DOHH2 (cell line): ENCODE data around the gene TTF2.
A peak's percentile ranks its signal among the peaks of the same experiment; 100 is the strongest.

Experiments used
- H3F3A ChIP-seq: fragments of 200-600 bp; sonication (generic), shearing (Covaris generic); 2 replicates; pipeline ENCODE4 v1.6.0; 2016; ENCODE audit warnings: antibody characterized with exemption, mild to moderate bottlenecking; ENCODE audit not compliant: control insufficient read depth, insufficient read depth
- H3K27ac ChIP-seq: fragments of 200-600 bp; sonication (generic); 2 replicates; pipeline ENCODE4 v1.5.1; 2014; ENCODE audit warnings: low read depth, mild to moderate bottlenecking, low read length, moderate library complexity
- H3K27me3 ChIP-seq: fragments of 200-600 bp; sonication (generic); 2 replicates; pipeline ENCODE4 v1.6.1; 2014; ENCODE audit warnings: mild to moderate bottlenecking, low read length, mixed read lengths; ENCODE audit not compliant: control insufficient read depth
- H3K36me3 ChIP-seq: fragments of 200-600 bp; sonication (generic); 2 replicates; pipeline ENCODE4 v1.6.1; 2014; ENCODE audit warnings: mild to moderate bottlenecking, low read length, moderate library complexity, mixed read lengths; ENCODE audit not compliant: control insufficient read depth
- H3K4me1 ChIP-seq: fragments of 200-600 bp; sonication (generic); 2 replicates; pipeline ENCODE4 v1.6.1; 2014; ENCODE audit warnings: mild to moderate bottlenecking, low read length, mixed read lengths; ENCODE audit not compliant: control insufficient read depth
- H3K4me2 ChIP-seq: fragments of 200-600 bp; sonication (generic); 2 replicates; pipeline ENCODE4 v1.6.0; 2014; ENCODE audit warnings: mild to moderate bottlenecking, low read length, moderate library complexity
- H3K4me3 ChIP-seq: fragments of 200-600 bp; sonication (generic); 2 replicates; pipeline ENCODE4 v1.5.1; 2014; ENCODE audit warnings: mild to moderate bottlenecking, low read length, mixed read lengths
- H3K79me2 ChIP-seq: fragments of 200-600 bp; sonication (generic); 2 replicates; pipeline ENCODE4 v1.6.1; 2014; ENCODE audit warnings: mild to moderate bottlenecking, low read length, mixed read lengths; ENCODE audit not compliant: control insufficient read depth
- H3K9me2 ChIP-seq: fragments of 200-600 bp; sonication (generic); replicated peaks from 2 replicates; pipeline ENCODE4 v1.6.1; 2014; ENCODE audit warnings: mild to moderate bottlenecking, low read length, mixed read lengths; ENCODE audit not compliant: control insufficient read depth
- H3K9me3 ChIP-seq: fragments of 200-600 bp; sonication (generic); 2 replicates; pipeline ENCODE4 v1.6.1; 2014; ENCODE audit warnings: antibody characterized with exemption, low read length, mixed read lengths; ENCODE audit not compliant: control insufficient read depth, insufficient read depth
- H4K20me1 ChIP-seq: fragments of 200-600 bp; sonication (generic); 2 replicates; pipeline ENCODE4 v1.6.0; 2014; ENCODE audit warnings: low read depth, mild to moderate bottlenecking, antibody characterized with exemption, low read length, moderate library complexity; ENCODE audit not compliant: control insufficient read depth, insufficient read depth
- CTCF ChIP-seq: fragments of 200-600 bp; sonication (generic); IDR thresholded peaks from one replicate; pipeline ENCODE4 v1.5.1; 2014; ENCODE audit warnings: antibody characterized with exemption, mild to moderate bottlenecking, low read depth, low read length; ENCODE audit not compliant: poor library complexity, severe bottlenecking
- EZH2phosphoT487 ChIP-seq: fragments of 200-600 bp; sonication (generic); IDR thresholded peaks from 2 replicates; pipeline ENCODE4 v1.6.1; 2017; ENCODE audit warnings: borderline replicate concordance, mild to moderate bottlenecking, antibody characterized with exemption, low read length, moderate library complexity, mixed read lengths

Gene TTF2

GRCh38 chr1:117066367-117066766, 6.2 kb downstream of the TTF2 start:
- no peaks in the 10 kb centered on the region for H3K9me2 ChIP-seq
- no peak for TF ChIP-seq EZH2phosphoT487
- H3F3A ChIP-seq: no peaks in the 10 kb centered on the region
- no peak overlapping the region for H3K4me2 ChIP-seq
- H3K79me2 ChIP-seq: peaks cover 87% of the 10 kb centered on the region
- H3K4me3 ChIP-seq: no peak overlapping the region
- H3K27me3 ChIP-seq: no peaks in the 10 kb centered on the region
- peaks cover 3% of the 10 kb centered on the region; the same call in 1 of the 2 replicates for H4K20me1 ChIP-seq
- peaks cover 96% of the 10 kb centered on the region for H3K36me3 ChIP-seq
- H3K4me1 ChIP-seq: peaks cover 25% of the 10 kb centered on the region
- no peaks in the 10 kb centered on the region for H3K9me3 ChIP-seq
- no peak overlapping the region for H3K27ac ChIP-seq

GRCh38 chr1:117067533-117068370, 7.6 kb downstream of the TTF2 start:
- Histone ChIP-seq H3K4me2 (no peak overlapping the region), H3K4me1 (peaks cover 11% of the 10 kb centered on the region), H3K36me3 (peaks cover 91% of the 10 kb centered on the region), H3K27ac (no peak overlapping the region), H4K20me1 (peaks cover 6% of the 10 kb centered on the region; the same call in 1 of the 2 replicates), H3F3A (no peaks in the 10 kb centered on the region), H3K79me2 (peaks cover 83% of the 10 kb centered on the region), H3K4me3 (no peak overlapping the region), H3K27me3 (no peaks in the 10 kb centered on the region), H3K9me3 (no peaks in the 10 kb centered on the region), H3K9me2 (no peaks in the 10 kb centered on the region)
- peak; percentile 54 for TF ChIP-seq CTCF
- no peak for TF ChIP-seq EZH2phosphoT487

- no peaks in the 10 kb centered on the region for H3K27me3 ChIP-seq
- TF ChIP-seq EZH2phosphoT487: no peak
- TF ChIP-seq CTCF: no peak
- H4K20me1 ChIP-seq: peaks cover 6% of the 10 kb centered on the region; the same call in 1 of the 2 replicates
- peaks cover 3% of the 10 kb centered on the region; the same call in 1 of the 2 replicates for H3K4me1 ChIP-seq
- no peak overlapping the region for H3K27ac ChIP-seq
- no peak overlapping the region for H3K4me3 ChIP-seq
- no peaks in the 10 kb centered on the region for H3F3A ChIP-seq
- peaks cover 79% of the 10 kb centered on the region for H3K79me2 ChIP-seq
- H3K9me2 ChIP-seq: no peaks in the 10 kb centered on the region
- no peak overlapping the region for H3K4me2 ChIP-seq
- peaks cover 91% of the 10 kb centered on the region for H3K36me3 ChIP-seq
- no peaks in the 10 kb centered on the region for H3K9me3 ChIP-seq
Measured at GRCh38 chr1:117068580-117068979, 8.5 kb downstream of the TTF2 start.

GRCh38 chr1:117069220-117069844, 9.2 kb downstream of the TTF2 start:
- no peak for TF ChIP-seq EZH2phosphoT487
- peak; percentile 30 for TF ChIP-seq CTCF
- H3K79me2 ChIP-seq: peaks cover 72% of the 10 kb centered on the region
- H3K9me2 ChIP-seq: no peaks in the 10 kb centered on the region
- H3K27me3 ChIP-seq: no peaks in the 10 kb centered on the region
- no peaks in the 10 kb centered on the region for H3K9me3 ChIP-seq
- H3K27ac ChIP-seq: no peak overlapping the region
- H3F3A ChIP-seq: no peaks in the 10 kb centered on the region
- peaks cover 6% of the 10 kb centered on the region; the same call in 1 of the 2 replicates for H4K20me1 ChIP-seq
- no peaks in the 10 kb centered on the region for H3K4me1 ChIP-seq
- H3K4me3 ChIP-seq: no peak overlapping the region
- H3K4me2 ChIP-seq: no peak overlapping the region
- H3K36me3 ChIP-seq: peaks cover 91% of the 10 kb centered on the region
